GM12878 (cell line): ENCODE data around the gene ABCA13. TPM values are rescaled to one million over a fixed set of nuclear protein-coding genes. Genes with fewer than 3 reads are reported as not detected.

Experiments used
- ATAC-seq: fragments of 200-7000 bp; cut with Tn5 transposase; 3 replicates; pipeline ENCODE4 v1.9.1; 2020; ENCODE audit warnings: mild to moderate bottlenecking, moderate library complexity
- BruUV-seq: library from RNA; stranded (reverse); fragments of 400-500 nt; replicated peaks from 2 replicates; lab custom pipeline; 2021; lab: Mats Ljungman, UMichigan
- CTCF ChIA-PET: fragments of 300-600 bp; sonication (Branson Sonifier 250); formaldehyde crosslinking; extraction: SDS; loops from one replicate; lab custom pipeline; 2021; ENCODE audit warnings: inconsistent platforms; lab: Yijun Ruan, JAX
- POLR2A ChIA-PET: fragments of 350-600 bp; formaldehyde crosslinking; extraction: SDS; loops from one replicate; lab custom pipeline; 2021; ENCODE audit warnings: inconsistent platforms; lab: Charles Lee
- RAD21 ChIA-PET: fragments of 300-600 bp; sonication (Branson Sonifier 250); formaldehyde crosslinking; loops from one replicate; lab custom pipeline; 2023; ENCODE audit warnings: antibody characterized with exemption; ENCODE audit not compliant: unreplicated experiment; lab: Charles Lee
- SMC1A ChIA-PET: fragments of 300-600 bp; sonication (Branson Sonifier 250); formaldehyde crosslinking; loops from one replicate; lab custom pipeline; 2023; ENCODE audit not compliant: unreplicated experiment, uncharacterized antibody; lab: Charles Lee
- DNase-seq: peaks from one replicate; pipeline ENCODE4 v3.0.0-alpha.2; 2011; ENCODE audit warnings: low read depth, low spot score
- FAIRE-seq: peaks from 3 replicates; lab custom pipeline; 2011; peaks lifted over from hg19 to GRCh38; lab: Jason Lieb, UNC
- H2AFZ ChIP-seq: 2 replicates; pipeline ENCODE4 v1.6.0; 2011; ENCODE audit warnings: low read depth, low read length, control low read depth; ENCODE audit not compliant: control insufficient read depth
- H3K27ac ChIP-seq: 2 replicates; pipeline ENCODE4 v1.5.1; 2011; ENCODE audit warnings: control low read depth; ENCODE audit not compliant: control insufficient read depth, insufficient read depth
- H3K27me3 ChIP-seq, 2 experiments: replicated peaks in 1 of 2; 2 replicates each; pipeline versions ENCODE4 v1.6.0 to v1.6.1; 2011; ENCODE audit warnings: low read length in 1 of 2; ENCODE audit not compliant: control insufficient read depth in 2 of 2, insufficient read depth in 2 of 2
- H3K36me3 ChIP-seq, 2 experiments: 2 replicates each; pipeline ENCODE4 v1.5.1; 2011; ENCODE audit warnings: low read length in 1 of 2; ENCODE audit not compliant: control insufficient read depth in 2 of 2, insufficient read depth in 2 of 2
- H3K4me1 ChIP-seq: 2 replicates; pipeline ENCODE4 v1.6.1; 2011; ENCODE audit warnings: mild to moderate bottlenecking, low read length, moderate library complexity, mixed read lengths; ENCODE audit not compliant: control insufficient read depth, insufficient read depth
- H3K4me2 ChIP-seq: 2 replicates; pipeline ENCODE4 v1.6.0; 2011; ENCODE audit warnings: control low read depth; ENCODE audit not compliant: control insufficient read depth, insufficient read depth
- H3K4me3 ChIP-seq: fragments of 200-600 bp; sonication (generic); 2 replicates; pipeline ENCODE4 v1.5.1; 2016
- H3K79me2 ChIP-seq: 2 replicates; pipeline ENCODE4 v1.6.0; 2011; ENCODE audit warnings: low read length; ENCODE audit not compliant: control insufficient read depth, insufficient read depth
- H3K9ac ChIP-seq: 2 replicates; pipeline ENCODE4 v1.8.0; 2011; ENCODE audit warnings: low read length, control low read depth, mixed read lengths; ENCODE audit not compliant: control insufficient read depth, insufficient read depth
- H3K9me3 ChIP-seq: replicated peaks from 3 replicates; pipeline ENCODE4 v1.5.1; 2011; ENCODE audit warnings: mild to moderate bottlenecking, low read length; ENCODE audit not compliant: control insufficient read depth, insufficient read depth
- H4K20me1 ChIP-seq: 2 replicates; pipeline ENCODE4 v1.6.0; 2011; ENCODE audit not compliant: control insufficient read depth, insufficient read depth
- EZH2 ChIP-seq: IDR thresholded peaks from 2 replicates; pipeline ENCODE4 v1.6.1; 2012; ENCODE audit warnings: low read depth, mild to moderate bottlenecking, control low read depth, inconsistent platforms, low read length, borderline replicate concordance; ENCODE audit not compliant: control insufficient read depth
- KDM1A ChIP-seq: fragments of 200-600 bp; sonication (generic); IDR thresholded peaks from 2 replicates; pipeline ENCODE4 v1.6.1; 2016; ENCODE audit warnings: borderline replicate concordance
- MTA3 ChIP-seq: IDR thresholded peaks from 2 replicates; pipeline ENCODE4 v1.6.1; 2012; ENCODE audit warnings: low read length, inconsistent platforms, borderline replicate concordance
- NFYB ChIP-seq: IDR thresholded peaks from 2 replicates; pipeline ENCODE4 v1.6.1; 2011; ENCODE audit warnings: low read depth, mild to moderate bottlenecking, low read length, improper control_type of control experiment, moderate library complexity; ENCODE audit not compliant: insufficient read depth
- POU2F2 ChIP-seq: IDR thresholded peaks from 3 replicates; pipeline ENCODE4 v1.6.1; 2011; ENCODE audit warnings: low read depth, mild to moderate bottlenecking, low read length, borderline replicate concordance
- TAF1 ChIP-seq: IDR thresholded peaks from 2 replicates; pipeline ENCODE4 v1.6.1; 2011; ENCODE audit warnings: mild to moderate bottlenecking, low read depth, low read length, borderline replicate concordance
- TCF7 ChIP-seq: IDR thresholded peaks from 2 replicates; pipeline ENCODE4 v1.6.1; 2014; ENCODE audit warnings: antibody characterized with exemption, borderline replicate concordance
- WGBS: methylation state at CpG from one replicate; pipeline ENCODE4 v1.1.6; 2016; ENCODE audit warnings: low lambda C conversion rate; ENCODE audit not compliant: insufficient replicate concordance, insufficient coverage; ENCODE audit errors: missing lambda C conversion rate; 5-methylcytosine and 5-hydroxymethylcytosine counted together
- in situ Hi-C: fragments of 300-500 bp; cut with MboI; formaldehyde crosslinking; loops from 9 replicates; pipeline ENCODE4 v1.14.3; 2018; ENCODE audit warnings: mixed read lengths
- intact Hi-C: fragments of 100-400 bp; cut with micrococcal nuclease; formaldehyde crosslinking; loops from one replicate; pipeline ENCODE4 v1.14.2; 2022; ENCODE audit not compliant: unreplicated experiment
- polyA plus RNA-seq, 11 experiments: library from polyadenylated mRNA; depleted of rRNA in 4 of 11; unstranded in 6 of 11; stranded (reverse) in 5 of 11; fragments of >200 nt; fragmentation: Nextera tagmentation in 4 of 11; fragmentation: Illumina TruSeq in 1 of 11; extraction: Ambion mirVana in 4 of 11; extraction: Trizol in 1 of 11; gene quantifications; 1 replicate in 1 of 11; 2 replicates in 10 of 11; pipeline versions ENCODE4 v1.2.1 to v1.2.3, GENCODE V29; 2011 to 2016; ENCODE audit warnings: inconsistent platforms in 2 of 11, missing spikeins in 2 of 11, low read depth in 1 of 11
- total RNA-seq, 4 experiments: library from RNA; depleted of rRNA in 3 of 4; stranded (reverse); fragments of >200 nt in 3 of 4; fragmentation: Illumina TruSeq in 1 of 4; extraction: Trizol in 1 of 4; gene quantifications; 2 replicates each; pipeline versions ENCODE4 v1.2.1 to v1.2.3, GENCODE V29; 2013 to 2021
- TF ChIP-seq, protein P1 (sequence below): fragments of 450-650 bp; IDR thresholded peaks from 2 replicates; pipeline ENCODE4 v1.6.1; 2016; ENCODE audit warnings: mild to moderate bottlenecking
- TF ChIP-seq, protein P2 (sequence below): fragments of 450-650 bp; IDR thresholded peaks from 2 replicates; pipeline ENCODE4 v1.6.1; 2018; ENCODE audit warnings: borderline replicate concordance, mild to moderate bottlenecking; ENCODE audit not compliant: partially characterized antibody
- TF ChIP-seq, protein P3 (sequence below): fragments of 450-650 bp; formaldehyde crosslinking; IDR thresholded peaks from 2 replicates; pipeline ENCODE4 v1.5.0; 2022; ENCODE audit warnings: mild to moderate bottlenecking, missing genetic modification characterization

Gene ABCA13
- total and polyA plus RNA-seq, 10 of the 15 experiments (the other 5 are each of a cell fraction or from before 2014, with no cell fraction given): under 0.01 to 0.98 (median 0.04) TPM; not detected in 2

DNA sequence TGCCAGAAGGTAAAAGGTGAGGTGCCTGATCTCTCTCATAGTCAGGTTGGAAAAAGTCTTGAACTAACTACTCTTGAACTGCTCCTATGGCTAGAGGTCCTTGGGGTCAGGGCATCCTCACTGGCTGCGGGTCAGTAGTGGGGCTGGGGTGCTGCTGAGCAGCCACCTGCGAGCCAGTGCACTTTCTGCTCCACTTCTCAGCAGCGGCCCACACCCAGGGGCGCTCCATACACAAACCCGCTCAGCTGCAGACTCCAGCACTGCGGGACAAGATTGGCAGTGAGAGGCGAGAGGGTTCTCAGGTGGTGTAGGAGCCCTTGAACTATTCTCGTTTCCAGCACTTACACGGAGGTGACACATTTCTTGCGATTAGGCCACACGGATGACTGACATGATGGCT lies 6.0 kb downstream of the ABCA13 start:
- ChIA-PET RAD21 (no interaction called here), POLR2A (no interaction called here), SMC1A (no interaction called here), CTCF (no interaction called here)
- no peaks in the 10 kb centered on the region for H3K27me3 ChIP-seq
- H3K4me1 ChIP-seq: no peaks in the 10 kb centered on the region
- no peaks in the 10 kb centered on the region for H3K9me3 ChIP-seq
- DNase-seq (no peak), FAIRE-seq (no peak), ATAC-seq (no peak)
- no peak overlapping the region for H3K4me2 ChIP-seq
- 28% methylated on average over 11 of the region's 11 CpGs for WGBS
- TF ChIP-seq KDM1A (no peak), TCF7 (no peak), NFYB (no peak), POU2F2 (no peak), EZH2 (no peak), MTA3 (no peak), TAF1 (no peak)
- TF ChIP-seq, protein P1, sequence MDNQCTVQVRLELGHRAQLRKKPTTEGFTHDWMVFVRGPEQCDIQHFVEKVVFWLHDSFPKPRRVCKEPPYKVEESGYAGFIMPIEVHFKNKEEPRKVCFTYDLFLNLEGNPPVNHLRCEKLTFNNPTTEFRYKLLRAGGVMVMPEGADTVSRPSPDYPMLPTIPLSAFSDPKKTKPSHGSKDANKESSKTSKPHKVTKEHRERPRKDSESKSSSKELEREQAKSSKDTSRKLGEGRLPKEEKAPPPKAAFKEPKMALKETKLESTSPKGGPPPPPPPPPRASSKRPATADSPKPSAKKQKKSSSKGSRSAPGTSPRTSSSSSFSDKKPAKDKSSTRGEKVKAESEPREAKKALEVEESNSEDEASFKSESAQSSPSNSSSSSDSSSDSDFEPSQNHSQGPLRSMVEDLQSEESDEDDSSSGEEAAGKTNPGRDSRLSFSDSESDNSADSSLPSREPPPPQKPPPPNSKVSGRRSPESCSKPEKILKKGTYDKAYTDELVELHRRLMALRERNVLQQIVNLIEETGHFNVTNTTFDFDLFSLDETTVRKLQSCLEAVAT: no peak
- TF ChIP-seq, protein P2, sequence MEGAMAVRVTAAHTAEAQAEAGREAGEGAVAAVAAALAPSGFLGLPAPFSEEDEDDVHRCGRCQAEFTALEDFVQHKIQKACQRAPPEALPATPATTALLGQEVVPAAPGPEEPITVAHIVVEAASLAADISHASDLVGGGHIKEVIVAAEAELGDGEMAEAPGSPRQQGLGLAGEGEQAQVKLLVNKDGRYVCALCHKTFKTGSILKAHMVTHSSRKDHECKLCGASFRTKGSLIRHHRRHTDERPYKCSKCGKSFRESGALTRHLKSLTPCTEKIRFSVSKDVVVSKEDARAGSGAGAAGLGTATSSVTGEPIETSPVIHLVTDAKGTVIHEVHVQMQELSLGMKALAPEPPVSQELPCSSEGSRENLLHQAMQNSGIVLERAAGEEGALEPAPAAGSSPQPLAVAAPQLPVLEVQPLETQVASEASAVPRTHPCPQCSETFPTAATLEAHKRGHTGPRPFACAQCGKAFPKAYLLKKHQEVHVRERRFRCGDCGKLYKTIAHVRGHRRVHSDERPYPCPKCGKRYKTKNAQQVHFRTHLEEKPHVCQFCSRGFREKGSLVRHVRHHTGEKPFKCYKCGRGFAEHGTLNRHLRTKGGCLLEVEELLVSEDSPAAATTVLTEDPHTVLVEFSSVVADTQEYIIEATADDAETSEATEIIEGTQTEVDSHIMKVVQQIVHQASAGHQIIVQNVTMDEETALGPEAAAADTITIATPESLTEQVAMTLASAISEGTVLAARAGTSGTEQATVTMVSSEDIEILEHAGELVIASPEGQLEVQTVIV: no peak
- TF ChIP-seq, protein P3, sequence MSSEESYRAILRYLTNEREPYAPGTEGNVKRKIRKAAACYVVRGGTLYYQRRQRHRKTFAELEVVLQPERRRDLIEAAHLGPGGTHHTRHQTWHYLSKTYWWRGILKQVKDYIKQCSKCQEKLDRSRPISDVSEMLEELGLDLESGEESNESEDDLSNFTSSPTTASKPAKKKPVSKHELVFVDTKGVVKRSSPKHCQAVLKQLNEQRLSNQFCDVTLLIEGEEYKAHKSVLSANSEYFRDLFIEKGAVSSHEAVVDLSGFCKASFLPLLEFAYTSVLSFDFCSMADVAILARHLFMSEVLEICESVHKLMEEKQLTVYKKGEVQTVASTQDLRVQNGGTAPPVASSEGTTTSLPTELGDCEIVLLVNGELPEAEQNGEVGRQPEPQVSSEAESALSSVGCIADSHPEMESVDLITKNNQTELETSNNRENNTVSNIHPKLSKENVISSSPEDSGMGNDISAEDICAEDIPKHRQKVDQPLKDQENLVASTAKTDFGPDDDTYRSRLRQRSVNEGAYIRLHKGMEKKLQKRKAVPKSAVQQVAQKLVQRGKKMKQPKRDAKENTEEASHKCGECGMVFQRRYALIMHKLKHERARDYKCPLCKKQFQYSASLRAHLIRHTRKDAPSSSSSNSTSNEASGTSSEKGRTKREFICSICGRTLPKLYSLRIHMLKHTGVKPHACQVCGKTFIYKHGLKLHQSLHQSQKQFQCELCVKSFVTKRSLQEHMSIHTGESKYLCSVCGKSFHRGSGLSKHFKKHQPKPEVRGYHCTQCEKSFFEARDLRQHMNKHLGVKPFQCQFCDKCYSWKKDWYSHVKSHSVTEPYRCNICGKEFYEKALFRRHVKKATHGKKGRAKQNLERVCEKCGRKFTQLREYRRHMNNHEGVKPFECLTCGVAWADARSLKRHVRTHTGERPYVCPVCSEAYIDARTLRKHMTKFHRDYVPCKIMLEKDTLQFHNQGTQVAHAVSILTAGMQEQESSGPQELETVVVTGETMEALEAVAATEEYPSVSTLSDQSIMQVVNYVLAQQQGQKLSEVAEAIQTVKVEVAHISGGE (CRISPR knock-in tag): no peak
- intact Hi-C loops: no loop called here
- H3K27ac ChIP-seq: no peak overlapping the region
- no peaks in the 10 kb centered on the region for H3K36me3 ChIP-seq
- H3K79me2 ChIP-seq: no peaks in the 10 kb centered on the region
- no peak overlapping the region for H3K4me3 ChIP-seq
- in situ Hi-C loops: no loop called here
- BruUV-seq: no TSS peak
- H3K9ac ChIP-seq: no peak overlapping the region
- H4K20me1 ChIP-seq: no peaks in the 10 kb centered on the region
- no peak overlapping the region for H2AFZ ChIP-seq
